GM21737 (cell line): Measurements from ENCODE around the gene MTMR10.

Source experiments
- ATAC-seq: cut with Tn5 transposase; IDR thresholded peaks from one replicate; pipeline ENCODE4 v1.9.1; 2021; ENCODE audit warnings: mild to moderate bottlenecking, moderate library complexity; ENCODE audit not compliant: unreplicated experiment

Gene MTMR10

GRCh38 chr15:30962079-30962478 is 29.3 kb downstream of the MTMR10 start:
- ATAC-seq, result no peak

DNA sequence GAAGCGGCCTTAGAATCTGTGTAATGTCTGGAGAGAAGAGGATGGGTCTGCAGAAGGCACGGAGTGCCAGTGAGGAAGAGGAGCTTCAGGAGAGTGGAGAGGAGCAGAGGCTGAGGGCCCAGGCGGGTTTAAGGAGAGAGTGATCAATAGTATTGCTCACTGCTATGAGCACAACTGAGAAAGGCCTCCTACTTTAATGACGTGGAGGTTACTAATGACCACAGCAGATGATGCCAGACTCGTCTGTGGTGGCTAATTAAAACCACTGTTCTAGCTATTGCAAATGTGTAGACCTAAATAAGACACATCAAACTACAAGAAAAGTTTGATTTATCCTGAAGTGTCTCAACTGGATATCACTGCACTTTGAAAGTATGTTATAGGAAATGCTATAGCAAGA is 33.2 kb downstream of the MTMR10 start:
- no peak for ATAC-seq

- ATAC-seq, result no peak
These were observed 35.0 kb downstream of the MTMR10 start for GRCh38 chr15:30956216-30957124.

- ATAC-seq, result no peak
These were observed 36.8 kb downstream of the MTMR10 start for GRCh38 chr15:30954674-30955073.

DNA sequence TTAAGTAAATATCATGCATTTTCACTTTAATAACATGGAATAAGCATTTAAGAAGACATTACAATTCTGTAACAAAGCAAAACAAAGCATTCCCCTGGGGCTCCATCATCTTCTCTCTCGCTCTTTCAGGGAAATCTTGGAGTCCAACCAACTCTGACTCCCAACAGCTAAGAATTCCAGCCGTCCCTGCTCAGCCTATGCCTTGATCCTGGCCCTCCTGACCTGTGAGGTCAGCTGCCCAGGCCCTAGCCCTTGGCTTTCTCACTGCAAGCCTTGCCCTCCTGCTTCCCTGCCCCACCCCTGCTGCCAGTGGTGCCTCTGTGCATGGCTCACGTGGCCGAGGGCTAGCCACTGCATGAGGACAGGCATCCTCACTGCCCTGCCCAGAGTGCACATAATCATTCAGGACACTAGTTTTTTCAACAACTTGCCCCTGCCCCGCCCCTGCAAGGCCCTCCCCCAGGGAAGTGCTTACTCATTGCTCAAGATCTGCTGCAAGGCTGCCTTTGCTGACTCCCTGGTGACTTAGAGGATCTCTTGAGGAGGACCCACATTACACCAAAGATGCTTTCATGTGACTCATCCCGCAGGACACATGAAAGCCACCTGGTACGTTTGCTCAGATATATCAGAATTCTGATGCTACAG is 37.6 kb downstream of the MTMR10 start:
- no peak for ATAC-seq

- ATAC-seq, result no peak
These were observed 38.2 kb downstream of the MTMR10 start for GRCh38 chr15:30953183-30953582.

- no peak for ATAC-seq
These were observed 47.6 kb downstream of the MTMR10 start for GRCh38 chr15:30943654-30944335.

DNA sequence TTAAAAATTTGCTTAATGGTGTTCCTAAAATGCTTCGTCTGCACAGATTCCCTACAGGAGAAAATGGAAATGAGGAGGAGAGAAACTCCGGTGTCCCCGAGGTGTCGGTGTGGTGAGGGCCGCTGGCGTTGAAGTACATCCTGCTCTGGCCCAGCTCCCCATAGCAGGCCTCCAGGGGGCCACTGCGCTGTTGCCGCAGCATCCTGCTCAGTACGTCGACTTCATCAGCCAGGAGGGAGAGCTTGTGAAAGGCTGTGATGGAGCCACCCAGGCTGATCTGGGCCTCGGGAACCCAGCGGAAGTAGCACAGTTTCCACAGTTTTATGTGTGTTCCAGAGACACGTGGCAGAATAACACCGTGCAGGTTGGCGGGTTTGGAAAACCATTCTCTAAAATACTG is 49.9 kb downstream of the MTMR10 start:
- ATAC-seq, result no peak

DNA sequence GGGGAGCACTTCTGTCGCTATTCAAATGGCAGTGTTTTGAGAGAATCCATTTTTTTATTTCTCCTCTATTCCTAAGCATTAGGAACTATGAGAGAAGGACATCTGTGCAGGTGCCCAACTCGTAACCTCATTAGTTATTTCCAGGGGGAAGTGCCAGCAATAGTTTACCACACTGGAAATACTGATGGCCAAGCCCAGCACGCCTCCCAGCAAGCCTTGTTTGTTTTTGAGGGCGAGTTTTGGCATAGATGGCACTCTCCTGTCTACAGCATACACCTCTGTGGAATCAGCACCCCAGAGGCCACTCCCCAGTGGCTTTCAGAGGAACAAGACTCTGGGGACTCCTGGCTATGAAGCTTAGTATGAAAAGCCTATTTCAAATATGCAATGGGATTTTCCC is 51.1 kb downstream of the MTMR10 start:
- ATAC-seq, result no peak

DNA sequence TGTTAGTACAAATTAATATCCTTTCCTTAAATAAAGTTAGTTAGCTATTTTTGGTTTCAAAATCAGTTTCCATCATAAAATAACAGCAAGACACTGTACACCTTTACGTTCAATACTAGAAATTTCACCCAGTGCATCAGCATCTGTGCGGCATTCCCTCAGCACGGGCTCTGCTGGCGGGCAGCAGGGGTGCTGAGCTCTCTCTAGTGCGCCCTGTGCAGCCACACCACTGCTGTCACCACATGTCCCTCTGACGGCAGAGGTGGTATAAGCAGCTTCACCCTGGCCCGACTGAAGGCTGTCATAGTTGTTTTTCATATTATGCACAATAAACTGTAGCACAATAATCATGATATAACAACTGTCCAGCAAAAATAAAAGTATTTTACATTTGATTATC is 52.3 kb downstream of the MTMR10 start:
- ATAC-seq, result no peak

- ATAC-seq, result no peak
These were observed 58.1 kb downstream of the MTMR10 start for GRCh38 chr15:30933293-30933692.

- no peak for ATAC-seq
These were observed 61.0 kb downstream of the MTMR10 start for GRCh38 chr15:30930422-30930821.

- ATAC-seq, result no peak
These were observed 61.4 kb downstream of the MTMR10 start for GRCh38 chr15:30929982-30930381.

- ATAC-seq, result no peak
These were observed 62.3 kb downstream of the MTMR10 start for GRCh38 chr15:30929064-30929669.

DNA sequence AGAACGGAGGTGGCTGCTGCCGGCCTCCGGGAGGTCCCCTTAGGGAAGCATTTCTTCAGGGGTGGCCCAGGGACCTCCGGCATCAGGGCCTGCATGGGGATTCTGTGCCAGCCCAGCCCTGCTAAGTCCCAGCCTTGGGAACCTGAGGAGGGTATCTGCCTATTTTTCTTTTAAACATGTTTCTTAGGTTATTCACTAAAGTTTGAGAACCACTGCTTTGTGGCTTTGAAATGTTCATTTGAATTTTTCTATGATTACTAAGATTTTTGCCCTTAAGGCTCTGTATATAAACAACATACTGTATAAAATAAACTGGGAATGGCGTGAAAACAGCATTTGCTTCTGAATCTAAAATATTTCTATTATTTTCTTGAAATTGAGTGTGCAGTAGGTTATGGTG is 63.4 kb downstream of the MTMR10 start:
- no peak for ATAC-seq

DNA sequence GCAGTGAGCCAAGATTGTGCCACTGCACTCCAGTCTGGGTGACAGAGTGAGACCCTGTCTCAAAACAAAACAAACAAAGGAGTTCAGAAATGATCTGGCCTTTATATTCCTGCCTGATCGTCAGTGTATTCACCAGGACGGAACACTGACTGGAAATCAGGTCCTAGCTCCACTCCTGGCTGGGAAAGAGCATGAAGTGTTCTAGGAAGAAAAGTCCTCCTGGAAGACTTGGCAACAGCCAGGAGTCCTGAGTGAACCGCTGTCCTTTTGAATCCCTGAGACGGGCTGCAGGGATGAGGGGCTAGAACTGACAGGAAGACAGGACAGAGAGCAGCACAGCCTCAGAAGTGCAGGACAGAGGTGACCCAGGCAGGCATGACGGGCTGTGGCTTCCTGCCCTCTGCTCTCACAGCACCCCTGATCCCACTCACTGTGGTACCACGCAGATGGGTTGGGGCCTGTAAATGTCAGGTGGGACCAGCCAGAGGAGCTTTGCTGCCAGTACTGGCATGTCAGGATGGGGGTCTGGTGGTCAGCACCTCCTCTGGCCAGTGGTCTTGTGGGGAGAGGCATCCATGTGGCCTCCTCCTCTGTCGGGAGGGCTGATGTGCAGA is 64.2 kb downstream of the MTMR10 start:
- ATAC-seq, result no peak

DNA sequence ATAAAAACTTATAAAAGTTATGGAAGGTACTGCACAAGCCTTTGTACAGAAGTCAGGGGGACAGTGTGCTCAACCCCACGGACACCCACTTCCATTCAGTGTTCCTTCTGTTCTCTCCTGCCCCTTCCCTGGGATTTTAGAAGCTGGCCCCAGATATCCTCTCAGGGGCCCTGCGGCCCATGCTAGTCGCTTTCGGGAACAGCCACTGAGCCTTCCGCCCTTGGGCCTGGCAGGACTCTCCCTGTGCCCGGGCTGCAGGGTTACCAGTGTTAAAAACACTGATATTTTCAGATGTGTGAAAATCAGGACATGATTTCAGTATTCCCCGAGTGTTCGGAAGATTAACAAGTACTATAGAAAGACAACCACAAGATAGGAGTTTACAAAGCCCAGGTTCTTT is 65.3 kb downstream of the MTMR10 start:
- no peak for ATAC-seq

DNA sequence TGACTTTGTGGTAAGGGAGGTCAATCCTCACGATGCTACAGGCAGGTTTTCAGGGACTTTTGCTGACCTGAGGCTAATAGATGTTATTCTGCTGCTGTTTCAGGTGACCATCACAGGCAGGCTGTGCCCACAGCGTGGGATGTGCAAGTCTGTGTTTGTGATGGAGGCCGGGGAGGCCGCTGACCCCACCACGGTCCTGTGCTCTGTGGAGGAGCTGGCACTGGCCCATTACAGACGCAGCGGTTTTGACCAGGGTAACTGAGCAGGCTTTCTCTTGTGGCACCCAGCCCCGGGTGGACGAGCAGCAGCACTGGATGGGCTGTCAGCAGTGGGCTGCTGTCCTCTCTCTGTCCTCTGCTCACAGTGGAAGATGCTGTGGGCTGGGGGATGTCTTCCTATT is 65.7 kb downstream of the MTMR10 start:
- ATAC-seq, result no peak

GRCh38 chr15:30924353-30924752 is 67.1 kb downstream of the MTMR10 start:
- no peak for ATAC-seq

DNA sequence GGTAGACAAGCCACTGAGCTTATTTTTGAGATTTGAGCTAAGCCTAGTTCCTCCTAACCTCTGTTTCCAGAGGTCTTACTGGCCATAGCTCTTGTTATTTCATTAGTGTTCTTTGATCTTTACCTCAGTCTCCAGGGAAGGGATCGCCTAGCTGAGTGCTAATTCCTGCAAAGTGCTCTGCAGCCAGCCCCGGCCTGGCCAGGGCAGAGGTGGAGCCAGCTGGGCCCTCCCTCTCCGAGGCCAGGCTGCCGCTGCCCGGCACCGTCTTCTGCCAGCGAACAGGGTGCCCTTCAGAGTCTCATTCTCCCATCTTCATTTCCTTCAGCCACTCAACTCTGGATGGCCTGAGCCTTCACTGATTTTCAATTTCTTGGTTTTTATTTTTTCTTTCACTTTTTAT is 68.0 kb downstream of the MTMR10 start:
- ATAC-seq, result no peak
